Upper lobe of left lung (tissue), 4 donors: ENCODE data around the gene SAMD9L.

Experiments used
- EP300 ChIP-seq, 4 donors: sonication (generic); formaldehyde crosslinking; IDR thresholded peaks; one replicate each; pipeline ENCODE4 v1.5.1; 2017; ENCODE audit warnings: antibody characterized with exemption in 4 of 4, control low read depth in 2 of 4
- POLR2A ChIP-seq, 4 donors: fragments of 450-650 bp; IDR thresholded peaks; one replicate each; pipeline ENCODE4 v1.5.1; 2016 to 2017; ENCODE audit warnings: antibody characterized with exemption in 4 of 4, mild to moderate bottlenecking in 2 of 4
- POLR2AphosphoS5 ChIP-seq, 2 donors: sonication (generic); formaldehyde crosslinking; IDR thresholded peaks; one replicate each; pipeline ENCODE4 v1.5.1; 2017; ENCODE audit warnings: antibody characterized with exemption in 2 of 2
- TF ChIP-seq, protein P1 (sequence below), 6 experiments: fragments of 450-650 bp in 4 of 6; fragments of 200-600 bp in 2 of 6; sonication (generic) in 2 of 6; IDR thresholded peaks; one replicate each; pipeline ENCODE4 v1.5.1; 2016 to 2019; ENCODE audit warnings: antibody characterized with exemption in 6 of 6

DNA sequence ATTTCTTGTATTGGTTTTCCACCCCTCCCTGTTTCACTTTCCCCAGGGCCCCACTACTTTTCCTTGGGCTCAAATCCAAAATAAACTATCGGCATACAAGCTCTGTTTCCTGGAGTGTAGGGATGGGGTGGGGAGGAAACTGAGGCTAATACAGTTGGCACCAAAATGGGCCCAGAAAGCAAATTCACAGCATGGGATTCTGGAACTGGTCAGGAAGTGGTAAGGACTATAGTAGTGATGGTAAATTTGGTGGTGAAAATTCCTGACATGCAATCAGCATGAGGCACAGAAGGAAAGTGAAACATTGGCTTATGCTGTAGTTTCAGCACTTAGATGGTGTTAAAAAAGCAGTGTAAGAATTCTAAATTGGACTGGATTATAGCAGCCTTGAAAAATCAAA lies 8.7 kb upstream of the SAMD9L start:
- TF ChIP-seq POLR2A (IDR thresholded peaks at IDR 0.05) (no peak), EP300 (IDR thresholded peaks at IDR 0.05) (no peak), POLR2AphosphoS5 (IDR thresholded peaks at IDR 0.05) (no peak)
- TF ChIP-seq, protein P1, sequence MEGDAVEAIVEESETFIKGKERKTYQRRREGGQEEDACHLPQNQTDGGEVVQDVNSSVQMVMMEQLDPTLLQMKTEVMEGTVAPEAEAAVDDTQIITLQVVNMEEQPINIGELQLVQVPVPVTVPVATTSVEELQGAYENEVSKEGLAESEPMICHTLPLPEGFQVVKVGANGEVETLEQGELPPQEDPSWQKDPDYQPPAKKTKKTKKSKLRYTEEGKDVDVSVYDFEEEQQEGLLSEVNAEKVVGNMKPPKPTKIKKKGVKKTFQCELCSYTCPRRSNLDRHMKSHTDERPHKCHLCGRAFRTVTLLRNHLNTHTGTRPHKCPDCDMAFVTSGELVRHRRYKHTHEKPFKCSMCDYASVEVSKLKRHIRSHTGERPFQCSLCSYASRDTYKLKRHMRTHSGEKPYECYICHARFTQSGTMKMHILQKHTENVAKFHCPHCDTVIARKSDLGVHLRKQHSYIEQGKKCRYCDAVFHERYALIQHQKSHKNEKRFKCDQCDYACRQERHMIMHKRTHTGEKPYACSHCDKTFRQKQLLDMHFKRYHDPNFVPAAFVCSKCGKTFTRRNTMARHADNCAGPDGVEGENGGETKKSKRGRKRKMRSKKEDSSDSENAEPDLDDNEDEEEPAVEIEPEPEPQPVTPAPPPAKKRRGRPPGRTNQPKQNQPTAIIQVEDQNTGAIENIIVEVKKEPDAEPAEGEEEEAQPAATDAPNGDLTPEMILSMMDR (IDR thresholded peaks at IDR 0.05), result no peak
